ENCODE results near the gene GARIN5A.

DNA sequence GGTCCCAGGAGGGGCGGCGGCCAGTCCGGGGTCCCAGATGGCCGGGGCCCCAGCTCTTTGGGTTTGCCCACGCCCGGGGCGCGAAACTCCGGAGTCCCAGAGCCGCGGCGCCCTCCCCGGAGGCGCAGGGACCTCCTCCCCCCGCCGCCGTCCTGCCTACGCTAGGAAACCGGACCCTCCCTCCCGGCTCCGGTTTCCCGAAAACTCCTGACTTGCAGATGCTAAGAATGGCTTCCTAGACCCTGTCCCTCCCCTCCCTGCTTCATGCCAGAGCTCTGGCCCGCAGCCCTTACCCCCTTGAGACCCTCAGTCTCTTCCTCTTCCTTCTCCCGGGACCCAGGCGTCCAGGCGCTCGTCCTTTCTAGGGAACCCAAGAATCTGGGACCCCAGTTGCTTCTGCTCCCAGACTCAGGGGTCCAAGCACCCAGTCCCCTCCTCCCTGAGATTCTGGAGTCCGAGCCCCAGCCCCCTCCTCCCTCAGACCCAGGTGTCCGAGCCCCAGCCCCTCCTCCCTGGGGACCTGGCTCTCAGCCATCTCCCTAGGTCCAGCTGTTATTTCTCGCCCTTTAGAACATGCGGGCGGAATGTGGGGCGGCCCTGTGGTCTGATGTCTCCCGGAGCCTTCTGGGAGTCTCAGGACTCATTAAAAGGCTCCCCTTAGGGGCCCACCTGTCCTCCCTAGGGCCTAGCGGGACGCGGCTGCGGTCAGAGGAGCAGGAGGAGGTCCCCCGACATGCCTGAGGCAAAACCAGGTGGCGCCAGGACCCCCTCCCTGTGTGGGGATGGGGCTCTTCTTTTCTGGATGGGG is 44.2 kb downstream of the GARIN5A start, which contains the start of gene MYBPC2:
- TF ChIP-seq, protein P1, sequence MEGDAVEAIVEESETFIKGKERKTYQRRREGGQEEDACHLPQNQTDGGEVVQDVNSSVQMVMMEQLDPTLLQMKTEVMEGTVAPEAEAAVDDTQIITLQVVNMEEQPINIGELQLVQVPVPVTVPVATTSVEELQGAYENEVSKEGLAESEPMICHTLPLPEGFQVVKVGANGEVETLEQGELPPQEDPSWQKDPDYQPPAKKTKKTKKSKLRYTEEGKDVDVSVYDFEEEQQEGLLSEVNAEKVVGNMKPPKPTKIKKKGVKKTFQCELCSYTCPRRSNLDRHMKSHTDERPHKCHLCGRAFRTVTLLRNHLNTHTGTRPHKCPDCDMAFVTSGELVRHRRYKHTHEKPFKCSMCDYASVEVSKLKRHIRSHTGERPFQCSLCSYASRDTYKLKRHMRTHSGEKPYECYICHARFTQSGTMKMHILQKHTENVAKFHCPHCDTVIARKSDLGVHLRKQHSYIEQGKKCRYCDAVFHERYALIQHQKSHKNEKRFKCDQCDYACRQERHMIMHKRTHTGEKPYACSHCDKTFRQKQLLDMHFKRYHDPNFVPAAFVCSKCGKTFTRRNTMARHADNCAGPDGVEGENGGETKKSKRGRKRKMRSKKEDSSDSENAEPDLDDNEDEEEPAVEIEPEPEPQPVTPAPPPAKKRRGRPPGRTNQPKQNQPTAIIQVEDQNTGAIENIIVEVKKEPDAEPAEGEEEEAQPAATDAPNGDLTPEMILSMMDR (IDR thresholded peaks at IDR 0.05), result no peak
- TF ChIP-seq TCF7L2 (IDR thresholded peaks at IDR 0.05; ENCODE audit: low read depth, low read length), result no peak
- no peak for TF ChIP-seq POLR2AphosphoS5 (IDR thresholded peaks at IDR 0.05; ENCODE audit: low read depth, low read length)
- TF ChIP-seq, protein P2, sequence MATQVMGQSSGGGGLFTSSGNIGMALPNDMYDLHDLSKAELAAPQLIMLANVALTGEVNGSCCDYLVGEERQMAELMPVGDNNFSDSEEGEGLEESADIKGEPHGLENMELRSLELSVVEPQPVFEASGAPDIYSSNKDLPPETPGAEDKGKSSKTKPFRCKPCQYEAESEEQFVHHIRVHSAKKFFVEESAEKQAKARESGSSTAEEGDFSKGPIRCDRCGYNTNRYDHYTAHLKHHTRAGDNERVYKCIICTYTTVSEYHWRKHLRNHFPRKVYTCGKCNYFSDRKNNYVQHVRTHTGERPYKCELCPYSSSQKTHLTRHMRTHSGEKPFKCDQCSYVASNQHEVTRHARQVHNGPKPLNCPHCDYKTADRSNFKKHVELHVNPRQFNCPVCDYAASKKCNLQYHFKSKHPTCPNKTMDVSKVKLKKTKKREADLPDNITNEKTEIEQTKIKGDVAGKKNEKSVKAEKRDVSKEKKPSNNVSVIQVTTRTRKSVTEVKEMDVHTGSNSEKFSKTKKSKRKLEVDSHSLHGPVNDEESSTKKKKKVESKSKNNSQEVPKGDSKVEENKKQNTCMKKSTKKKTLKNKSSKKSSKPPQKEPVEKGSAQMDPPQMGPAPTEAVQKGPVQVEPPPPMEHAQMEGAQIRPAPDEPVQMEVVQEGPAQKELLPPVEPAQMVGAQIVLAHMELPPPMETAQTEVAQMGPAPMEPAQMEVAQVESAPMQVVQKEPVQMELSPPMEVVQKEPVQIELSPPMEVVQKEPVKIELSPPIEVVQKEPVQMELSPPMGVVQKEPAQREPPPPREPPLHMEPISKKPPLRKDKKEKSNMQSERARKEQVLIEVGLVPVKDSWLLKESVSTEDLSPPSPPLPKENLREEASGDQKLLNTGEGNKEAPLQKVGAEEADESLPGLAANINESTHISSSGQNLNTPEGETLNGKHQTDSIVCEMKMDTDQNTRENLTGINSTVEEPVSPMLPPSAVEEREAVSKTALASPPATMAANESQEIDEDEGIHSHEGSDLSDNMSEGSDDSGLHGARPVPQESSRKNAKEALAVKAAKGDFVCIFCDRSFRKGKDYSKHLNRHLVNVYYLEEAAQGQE (IDR thresholded peaks at IDR 0.05; ENCODE audit: insufficient read depth in 1 of 2, low read depth in 2 of 2, low read length in 1 of 2), result no peak
- TF ChIP-seq SIN3A (IDR thresholded peaks at IDR 0.05; ENCODE audit: borderline replicate concordance, insufficient read depth, low read depth, low read length), result no peak

Measured in Panc1 (cell line).